ENCODE data around the gene FRY.

GRCh38 chr13:32298695-32299094 lies 267.1 kb downstream of the FRY start:
- TF ChIP-seq CTCF (IDR thresholded peaks at IDR 0.05) (no peak), POLR2A (IDR thresholded peaks at IDR 0.05) (no peak)

All from heart left ventricle (tissue), 13 donors.